Measurements from ENCODE around the gene GATM. TPM values are rescaled to one million over a fixed set of nuclear protein-coding genes. Genes with fewer than 3 reads are reported as not detected.

The GATM gene
- total RNA-seq, 4 donors from 2014 or later: 20.6 to 62.3 (median 51.0) TPM

- Histone ChIP-seq H3K4me3 (replicated peaks in 1 of 3) (no peak overlapping the region), H3K4me1 (peaks cover 28 to 31% of the 10 kb centered on the region in 2 donors), H3K27me3 (no peaks in the 10 kb centered on the region), H3K9me3 (no peaks in the 10 kb centered on the region), H3K36me3 (no peaks in the 10 kb centered on the region), H3K27ac (peak overlapping the region in 2 of 3 donors; percentile 69 to 71)
- WGBS, 2 donors: 33 to 70% methylated on average over 4 of the region's 4 CpGs
- no peak for TF ChIP-seq CTCF (IDR thresholded peaks at IDR 0.05)
- no peak for TF ChIP-seq POLR2A (IDR thresholded peaks at IDR 0.05)
- DNase-seq: no peak
- intact Hi-C loops (cut with DNase I): no loop called here
These were observed 31.3 kb downstream of the GATM start for GRCh38 chr15:45347033-45347432.

GRCh38 chr15:45346381-45346780 lies 32.0 kb downstream of the GATM start:
- DNase-seq: peak; percentile 39 to 43
- Histone ChIP-seq H3K4me1 (peaks cover 28 to 31% of the 10 kb centered on the region in 2 donors), H3K27me3 (no peaks in the 10 kb centered on the region), H3K27ac (peak overlapping the region in 2 of 3 donors; percentile 69 to 71), H3K4me3 (replicated peaks in 1 of 3) (no peak overlapping the region), H3K36me3 (no peaks in the 10 kb centered on the region), H3K9me3 (no peaks in the 10 kb centered on the region)
- TF ChIP-seq CTCF (IDR thresholded peaks at IDR 0.05): no peak
- TF ChIP-seq POLR2A (IDR thresholded peaks at IDR 0.05): no peak
- intact Hi-C loops (cut with DNase I): no loop called here
- 20 to 40% methylated on average over 3 of the region's 3 CpGs for WGBS, 2 donors

- Histone ChIP-seq H3K4me3 (replicated peaks in 1 of 3) (no peak overlapping the region), H3K4me1 (peaks cover 28 to 31% of the 10 kb centered on the region in 2 donors), H3K27me3 (no peaks in the 10 kb centered on the region), H3K27ac (no peak overlapping the region), H3K9me3 (no peaks in the 10 kb centered on the region), H3K36me3 (no peaks in the 10 kb centered on the region)
- TF ChIP-seq POLR2A (IDR thresholded peaks at IDR 0.05) (no peak), CTCF (IDR thresholded peaks at IDR 0.05) (no peak)
- no peak for DNase-seq
- intact Hi-C loops (cut with DNase I): no loop called here
- WGBS, 2 donors: 80 to 83% methylated on average over 2 of the region's 2 CpGs
These were observed 35.0 kb downstream of the GATM start for GRCh38 chr15:45343258-45343860.

- TF ChIP-seq CTCF (IDR thresholded peaks at IDR 0.05): no peak
- no peak for TF ChIP-seq POLR2A (IDR thresholded peaks at IDR 0.05)
- Histone ChIP-seq H3K36me3 (no peaks in the 10 kb centered on the region), H3K4me1 (peaks cover 25 to 27% of the 10 kb centered on the region in 2 donors), H3K27ac (no peak overlapping the region), H3K27me3 (no peaks in the 10 kb centered on the region), H3K4me3 (replicated peaks in 1 of 3) (no peak overlapping the region), H3K9me3 (no peaks in the 10 kb centered on the region)
- intact Hi-C loops (cut with DNase I): no loop called here
- DNase-seq: no peak
- WGBS, 2 donors: 90 to 92% methylated on average over 4 of the region's 4 CpGs
These were observed 36.6 kb downstream of the GATM start for GRCh38 chr15:45341790-45342189.

- peaks cover 13 to 14% of the 10 kb centered on the region in 2 donors for H3K4me1 ChIP-seq
- 90 to 92% methylated on average over 3 of the region's 3 CpGs for WGBS, 2 donors
- no peaks in the 10 kb centered on the region for H3K36me3 ChIP-seq
- intact Hi-C loops (cut with DNase I): no loop called here
- no peak overlapping the region for H3K27ac ChIP-seq
- TF ChIP-seq POLR2A (IDR thresholded peaks at IDR 0.05): no peak
- no peak for TF ChIP-seq CTCF (IDR thresholded peaks at IDR 0.05)
- H3K4me3 ChIP-seq (replicated peaks in 1 of 3): no peak overlapping the region
- no peaks in the 10 kb centered on the region for H3K9me3 ChIP-seq
- no peak for DNase-seq
- H3K27me3 ChIP-seq: no peaks in the 10 kb centered on the region
These were observed 37.9 kb downstream of the GATM start for GRCh38 chr15:45340429-45340828.

All from thyroid gland (tissue), 4 donors.